GM23338 (cell line): ENCODE measurements around the gene GRIK4. TPM values are rescaled to one million over a fixed set of nuclear protein-coding genes. Genes with fewer than 3 reads are reported as not detected.

ENCODE experiments used
- ATAC-seq: fragments of 200-7000 bp; cut with Tn5 transposase; 3 replicates; pipeline ENCODE4 v1.9.1; 2020
- DNase-seq: peaks from one replicate; pipeline ENCODE4 v3.0.0-alpha.2; 2015; ENCODE audit warnings: low spot score
- H2AFZ ChIP-seq: fragments of 200-600 bp; sonication (generic); 2 replicates; pipeline ENCODE4 v1.8.0; 2016; ENCODE audit warnings: antibody characterized with exemption, mild to moderate bottlenecking, moderate library complexity
- H3F3A ChIP-seq: fragments of 200-600 bp; sonication (generic); replicated peaks from 2 replicates; pipeline ENCODE4 v1.8.0; 2017; ENCODE audit warnings: antibody characterized with exemption, mixed run types, low read depth
- H3K27ac ChIP-seq: fragments of 200-600 bp; sonication (generic); 2 replicates; pipeline ENCODE4 v1.6.1; 2016; ENCODE audit warnings: low read depth
- H3K27me3 ChIP-seq: fragments of 200-600 bp; sonication (generic); 2 replicates; pipeline ENCODE4 v1.8.0; 2016; ENCODE audit warnings: mild to moderate bottlenecking, mixed run types, moderate library complexity; ENCODE audit not compliant: insufficient read depth
- H3K36me3 ChIP-seq: fragments of 200-600 bp; sonication (generic); 2 replicates; pipeline ENCODE4 v1.8.0; 2016; ENCODE audit warnings: mild to moderate bottlenecking; ENCODE audit not compliant: insufficient read depth
- H3K4me1 ChIP-seq: fragments of 200-600 bp; sonication (generic); 2 replicates; pipeline ENCODE4 v1.8.0; 2016; ENCODE audit warnings: mild to moderate bottlenecking, moderate library complexity; ENCODE audit not compliant: insufficient read depth
- H3K4me2 ChIP-seq: fragments of 200-600 bp; sonication (generic); 2 replicates; pipeline ENCODE4 v1.7.1; 2017; ENCODE audit warnings: mixed run types
- H3K4me3 ChIP-seq: fragments of 200-600 bp; sonication (generic); 2 replicates; pipeline ENCODE4 v1.6.1; 2016; ENCODE audit warnings: mixed run types
- H3K79me2 ChIP-seq: fragments of 200-600 bp; sonication (generic); replicated peaks from 2 replicates; pipeline ENCODE4 v1.8.0; 2017; ENCODE audit warnings: mild to moderate bottlenecking; ENCODE audit not compliant: insufficient read depth
- H3K9me2 ChIP-seq: fragments of 200-600 bp; sonication (generic); 2 replicates; pipeline ENCODE4 v1.8.0; 2017; ENCODE audit not compliant: insufficient read depth
- H4K20me1 ChIP-seq: fragments of 200-600 bp; sonication (generic); replicated peaks from 2 replicates; pipeline ENCODE4 v1.8.0; 2017; ENCODE audit warnings: mild to moderate bottlenecking; ENCODE audit not compliant: insufficient read depth
- H3K27ac Mint-ChIP-seq: 2 replicates; pipeline ENCODE4 v1.8.0; 2020; ENCODE audit warnings: inconsistent platforms, mild to moderate bottlenecking, moderate library complexity, mixed read lengths
- H3K27me3 Mint-ChIP-seq: 3 replicates; pipeline ENCODE4 v1.8.0; 2022; ENCODE audit warnings: low read depth, mild to moderate bottlenecking, moderate library complexity, mixed read lengths, inconsistent platforms; ENCODE audit not compliant: insufficient read depth, poor library complexity
- H3K36me3 Mint-ChIP-seq: 3 replicates; pipeline ENCODE4 v1.8.0; 2021; ENCODE audit warnings: low read depth, mild to moderate bottlenecking, inconsistent platforms, moderate library complexity, mixed read lengths
- H3K4me1 Mint-ChIP-seq: 3 replicates; pipeline ENCODE4 v1.8.0; 2020; ENCODE audit warnings: mild to moderate bottlenecking, inconsistent platforms, mixed read lengths
- H3K4me3 Mint-ChIP-seq: 3 replicates; pipeline ENCODE4 v1.8.0; 2021; ENCODE audit warnings: moderate library complexity, mild to moderate bottlenecking, inconsistent platforms, mixed read lengths
- H3K9me3 Mint-ChIP-seq: 3 replicates; pipeline ENCODE4 v1.8.0; 2020; ENCODE audit warnings: moderate library complexity, mild to moderate bottlenecking, inconsistent platforms, mixed read lengths
- CREB1 ChIP-seq: fragments of 250-450 bp; sonication (Bioruptor Pico); IDR thresholded peaks from 2 replicates; pipeline ENCODE4 v1.5.0; 2020; ENCODE audit warnings: low read depth, mild to moderate bottlenecking, moderate library complexity
- CTCF ChIP-seq, 2 experiments: fragments of 200-600 bp in 1 of 2; sonication (generic) in 1 of 2; conservative IDR thresholded peaks; 2 replicates each; pipeline versions ENCODE4 v1.5.1 to v1.6.1; 2016 to 2017; ENCODE audit warnings: antibody characterized with exemption in 2 of 2, low read depth in 2 of 2, mild to moderate bottlenecking in 2 of 2, moderate library complexity in 1 of 2
- EZH2phosphoT487 ChIP-seq: fragments of 200-600 bp; sonication (generic); IDR thresholded peaks from one replicate; pipeline ENCODE4 v1.8.1; 2018; ENCODE audit warnings: antibody characterized with exemption; ENCODE audit not compliant: unreplicated experiment
- JUNB ChIP-seq: IDR thresholded peaks from one replicate; pipeline ENCODE4 v1.6.1; 2016; ENCODE audit warnings: antibody characterized with exemption; ENCODE audit not compliant: unreplicated experiment
- NANOG ChIP-seq: IDR thresholded peaks from 2 replicates; pipeline ENCODE4 v1.6.1; 2016; ENCODE audit warnings: antibody characterized with exemption, borderline replicate concordance
- POLR2AphosphoS5 ChIP-seq: IDR thresholded peaks from 2 replicates; pipeline ENCODE4 v1.6.1; 2016; ENCODE audit warnings: antibody characterized with exemption, low read depth
- REST ChIP-seq: IDR thresholded peaks from one replicate; pipeline ENCODE4 v1.6.1; 2018; ENCODE audit warnings: antibody characterized with exemption; ENCODE audit not compliant: unreplicated experiment
- STAT1 ChIP-seq: IDR thresholded peaks from one replicate; pipeline ENCODE4 v1.6.1; 2016; ENCODE audit warnings: antibody characterized with exemption; ENCODE audit not compliant: unreplicated experiment
- ZNF114 ChIP-seq: fragments of 250-450 bp; sonication (Bioruptor Pico); IDR thresholded peaks from 2 replicates; pipeline ENCODE4 v1.5.0; 2020; ENCODE audit warnings: mild to moderate bottlenecking, moderate library complexity
- ZNF331 ChIP-seq: fragments of 250-450 bp; sonication (Bioruptor Pico); IDR thresholded peaks from 2 replicates; pipeline ENCODE4 v1.5.0; 2020; ENCODE audit warnings: low read depth, mild to moderate bottlenecking, moderate library complexity
- ZNF462 ChIP-seq: fragments of 250-450 bp; sonication (Bioruptor Pico); IDR thresholded peaks from 2 replicates; pipeline ENCODE4 v1.5.0; 2020; ENCODE audit warnings: mild to moderate bottlenecking, moderate library complexity
- polyA plus RNA-seq: library from polyadenylated mRNA; unstranded; fragments of >200 nt; fragmentation: Nextera tagmentation; extraction: Ambion mirVana; gene quantifications from 2 replicates; pipeline ENCODE4 v1.2.1, GENCODE V29; 2016
- total RNA-seq: library from RNA; depleted of rRNA; stranded (reverse); fragments of >200 nt; shearing (Covaris generic); gene quantifications from 2 replicates; pipeline ENCODE4 v1.2.3, GENCODE V29; 2014

Gene GRIK4
- total and polyA plus RNA-seq, 2 experiments from 2014 or later, result 0.63 to 2.2 TPM

GRCh38 chr11:120811731-120812130 is 300.2 kb downstream of the GRIK4 start:
- DNase-seq (no peak), ATAC-seq (no peak)
- Histone ChIP-seq H3K79me2 (no peaks in the 10 kb centered on the region), H3K27ac (no peak overlapping the region), H4K20me1 (no peaks in the 10 kb centered on the region), H3K4me1 (peaks cover 9% of the 10 kb centered on the region; the same call in 1 of the 2 replicates), H3K4me3 (no peak overlapping the region), H3K27me3 (no peaks in the 10 kb centered on the region), H3F3A (no peaks in the 10 kb centered on the region), H3K9me2 (peaks cover 10% of the 10 kb centered on the region), H3K4me2 (no peak overlapping the region), H3K36me3 (no peaks in the 10 kb centered on the region), H2AFZ (no peak overlapping the region)
- Mint-ChIP-seq H3K9me3 (no peaks in the 10 kb centered on the region), H3K36me3 (no peaks in the 10 kb centered on the region), H3K4me1 (peaks cover 11% of the 10 kb centered on the region), H3K4me3 (no peak overlapping the region), H3K27me3 (peaks cover 2% of the 10 kb centered on the region), H3K27ac (no peak overlapping the region)
- TF ChIP-seq ZNF114 (no peak), REST (no peak), CREB1 (CRISPR knock-in tag) (no peak), ZNF331 (no peak), NANOG (no peak), STAT1 (no peak), CTCF (conservative IDR thresholded peaks at IDR 0.05; ENCODE audit: low read depth in 2 of 2) (no peak), EZH2phosphoT487 (no peak), JUNB (no peak), ZNF462 (no peak), POLR2AphosphoS5 (no peak)
